Heart right ventricle (tissue), 16 donors: ENCODE results near the gene TM9SF2. TPM values are rescaled to one million over a fixed set of nuclear protein-coding genes. Genes with fewer than 3 reads are reported as not detected.

ENCODE experiments used
- ATAC-seq, 8 donors: fragments of 200-7000 bp; cut with Tn5 transposase; one replicate each; pipeline ENCODE4 v1.9.1; 2020; ENCODE audit warnings: mild to moderate bottlenecking in 8 of 8, moderate library complexity in 8 of 8, moderate number of reproducible peaks in 1 of 8
- DNase-seq, 2 donors: peaks; one replicate each; pipeline ENCODE4 v3.0.0-alpha.2; 2020
- H3K27ac ChIP-seq, 10 donors: fragments of 200-600 bp; sonication (generic) in 2 of 10; one replicate each; pipeline versions ENCODE4 v1.5.0 to v1.8.0; 2020 to 2022; ENCODE audit warnings: mild to moderate bottlenecking in 3 of 10
- H3K27me3 ChIP-seq, 7 donors: fragments of 200-600 bp; one replicate each; pipeline ENCODE4 v1.8.0; 2021 to 2022; ENCODE audit warnings: mild to moderate bottlenecking in 2 of 7
- H3K36me3 ChIP-seq, 9 donors: fragments of 200-600 bp; sonication (generic) in 1 of 9; one replicate each; pipeline versions ENCODE4 v1.5.0 to v1.8.0; 2020 to 2022; ENCODE audit warnings: mild to moderate bottlenecking in 2 of 9
- H3K4me1 ChIP-seq, 9 donors: fragments of 200-600 bp; sonication (generic) in 1 of 9; one replicate each; pipeline versions ENCODE4 v1.5.0 to v1.8.0; 2020 to 2022; ENCODE audit warnings: mild to moderate bottlenecking in 4 of 9
- H3K4me3 ChIP-seq, 10 donors: fragments of 200-600 bp; sonication (generic) in 2 of 10; one replicate each; pipeline versions ENCODE4 v1.5.0 to v1.8.0; 2020 to 2022; ENCODE audit warnings: mild to moderate bottlenecking in 7 of 10, moderate library complexity in 2 of 10
- H3K9me3 ChIP-seq, 11 donors: fragments of 200-600 bp in 10 of 11; sonication (generic) in 2 of 11; one replicate each; pipeline versions ENCODE4 v1.5.0 to v1.8.0; 2013 to 2022; ENCODE audit warnings: mild to moderate bottlenecking in 2 of 11, control low read depth in 1 of 11, moderate library complexity in 1 of 11
- CTCF ChIP-seq, 9 donors: fragments of 200-600 bp; sonication (generic) in 2 of 9; IDR thresholded peaks; one replicate each; pipeline versions ENCODE4 v1.5.0 to v1.8.0; 2021 to 2022; ENCODE audit warnings: antibody characterized with exemption in 9 of 9, mild to moderate bottlenecking in 5 of 9, moderate library complexity in 1 of 9
- whole genome bisulfite sequencing, 2 donors: extraction: QIAGEN DNeasy Blood & Tissue Kit; methylation state at CpG; one replicate each; pipeline ENCODE4 v1.1.7; 2013; ENCODE audit warnings: inconsistent platforms in 1 of 2; 5-methylcytosine and 5-hydroxymethylcytosine counted together
- intact Hi-C, 10 donors: fragments of 100-400 bp; cut with DNase I; formaldehyde crosslinking; loops; one replicate each; pipeline versions ENCODE4 v1.11.1 to v1.14.2; 2022
- polyA plus RNA-seq, 2 donors: library from polyadenylated mRNA; stranded (reverse); fragments of 200-250 nt; gene quantifications; one replicate each; pipeline ENCODE4 v1.2.3, GENCODE V29; 2013
- total RNA-seq, 10 donors: library from RNA; stranded (reverse); fragmentation: NEBNext Ultra II Directional in 3 of 10; extraction: Animal tissue kit (Norgen Biotek cat#: 25700) in 3 of 10; gene quantifications; one replicate each; pipeline versions ENCODE4 v1.2.1 to v1.2.4, GENCODE V29; 2021 to 2023
- donor health status: Arrhythmogenic right ventricular cardiomyopathy.
- donor health status: ischemic (EF 13 %, LVEDD 7.1; RV severe dilation, severe dysfunction).
- donor health status: healthy with polysubstance abuse.
- donor health status: DM: no; HTN: yes; CAD: no.
- donor health status: DM: no; HTN: no; CAD: no.
- donor health status: ischemic (EF 25% LVEDD 6.9; RV normal size, moderate dysfunction).
- donor health status: ischemic (EF 25% LVEDD 5.7; RV mildly dilated, moderate dysfunction).
- donor health status: healthy.
- donor health status: DM: yes; HTN: yes; CAD: no.
- donor health status: Ischemic cardiomyopathy.
- donor health status: ischemic (EF 35%, LVEDD 5.7; RV mildly dilated, moderate dysfunction).
- donor health status: nonischemic (EF 11% LVEDD 7.7; RV severe dilation, severe dysfunction).
- donor health status: DM: yes; HTN: yes; CAD: no.
- donor health status: PGD.
- donor health status: ischemic (EF 29% LVEDD 5.4; RV normal size, mild dysfunction).
- donor health status: nonischemic (EF 23%, LVEDD 6.1; RV moderate dilation, normal function).

TM9SF2 gene
- total and polyA plus RNA-seq, 12 donors, result 27.9 to 78.8 (median 61.1) TPM

- no peak for TF ChIP-seq CTCF (IDR thresholded peaks at IDR 0.05)
- intact Hi-C loops, result loop anchor here in 1 of 10 donors (2.0 kb wide), 1 partner anchor 57 kb away; no protein-coding TSS in a partner anchor
- no peak overlapping the region for H3K4me3 ChIP-seq
- no peaks in the 10 kb centered on the region for H3K9me3 ChIP-seq
- WGBS, 2 donors, result 58 to 66% methylated on average over 18 of the region's 18 CpGs
- H3K36me3 ChIP-seq, result no peaks in the 10 kb centered on the region
- ATAC-seq (no peak), DNase-seq (no peak)
- H3K27ac ChIP-seq, result no peak overlapping the region
- H3K27me3 ChIP-seq, result peaks cover 0 to 13% (median 7%) of the 10 kb centered on the region in 7 donors
- H3K4me1 ChIP-seq, result peaks cover 0 to 9% (median 0%) of the 10 kb centered on the region in 9 donors
These were observed 74.3 kb downstream of the TM9SF2 start for GRCh38 chr13:99575376-99576120.

GRCh38 chr13:99577934-99578917, 77.0 kb downstream of the TM9SF2 start:
- Histone ChIP-seq H3K4me3 (no peak overlapping the region), H3K4me1 (peaks cover 0 to 9% (median 0%) of the 10 kb centered on the region in 9 donors), H3K36me3 (no peaks in the 10 kb centered on the region), H3K27ac (no peak overlapping the region), H3K9me3 (no peaks in the 10 kb centered on the region), H3K27me3 (peaks cover 0 to 13% (median 7%) of the 10 kb centered on the region in 7 donors)
- TF ChIP-seq CTCF (IDR thresholded peaks at IDR 0.05), result peak in 8 of 9 donors; percentile 5 to 56 (median 36)
- peak in 5 of 8 donors; percentile 18 to 79 (median 52) for ATAC-seq
- intact Hi-C loops, result loop anchor here in 1 of 10 donors (2.0 kb wide), 1 partner anchor 55 kb away; no protein-coding TSS in a partner anchor
- no peak for DNase-seq
- 72 to 77% methylated on average over 10 of the region's 10 CpGs for WGBS, 2 donors

- H3K36me3 ChIP-seq, result no peaks in the 10 kb centered on the region
- H3K27me3 ChIP-seq, result peaks cover 0 to 4% (median 0%) of the 10 kb centered on the region in 7 donors
- H3K4me1 ChIP-seq, result peaks cover 0 to 15% (median 0%) of the 10 kb centered on the region in 9 donors
- no peak overlapping the region for H3K27ac ChIP-seq
- TF ChIP-seq CTCF (IDR thresholded peaks at IDR 0.05), result no peak
- H3K9me3 ChIP-seq, result no peaks in the 10 kb centered on the region
- intact Hi-C loops, result no loop called here
- no peak for ATAC-seq
- DNase-seq, result no peak
- WGBS, 2 donors, result 89 to 93% methylated on average over 7 of the region's 7 CpGs
- no peak overlapping the region for H3K4me3 ChIP-seq
These were observed 79.4 kb downstream of the TM9SF2 start for GRCh38 chr13:99580500-99581268.
